ENCODE data around the gene NLRP7.

The NLRP7 gene

GRCh38 chr19:54947381-54947780 is at the start of gene NLRP7:
NLRP7 (minus strand) TSS chr19:54947530.
- TF ChIP-seq EP300 (IDR thresholded peaks at IDR 0.05; ENCODE audit: borderline replicate concordance) (no peak), YY1 (IDR thresholded peaks at IDR 0.05; ENCODE audit: low read depth) (no peak), TAF1 (IDR thresholded peaks at IDR 0.05; ENCODE audit: low read depth) (no peak), TCF12 (IDR thresholded peaks at IDR 0.05; ENCODE audit: low read depth) (no peak), TEAD4 (IDR thresholded peaks at IDR 0.05) (no peak), EGR1 (IDR thresholded peaks at IDR 0.05) (no peak), CREB1 (IDR thresholded peaks at IDR 0.05; ENCODE audit: low read depth) (no peak), NFIC (IDR thresholded peaks at IDR 0.05) (no peak), RAD21 (IDR thresholded peaks at IDR 0.05; ENCODE audit: low read depth) (no peak), ZBTB7A (IDR thresholded peaks at IDR 0.05; ENCODE audit: low read depth) (no peak)
- TF ChIP-seq, protein P1, sequence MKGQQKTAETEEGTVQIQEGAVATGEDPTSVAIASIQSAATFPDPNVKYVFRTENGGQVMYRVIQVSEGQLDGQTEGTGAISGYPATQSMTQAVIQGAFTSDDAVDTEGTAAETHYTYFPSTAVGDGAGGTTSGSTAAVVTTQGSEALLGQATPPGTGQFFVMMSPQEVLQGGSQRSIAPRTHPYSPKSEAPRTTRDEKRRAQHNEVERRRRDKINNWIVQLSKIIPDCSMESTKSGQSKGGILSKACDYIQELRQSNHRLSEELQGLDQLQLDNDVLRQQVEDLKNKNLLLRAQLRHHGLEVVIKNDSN (IDR thresholded peaks at IDR 0.05), result no peak
- TF ChIP-seq, protein P2, sequence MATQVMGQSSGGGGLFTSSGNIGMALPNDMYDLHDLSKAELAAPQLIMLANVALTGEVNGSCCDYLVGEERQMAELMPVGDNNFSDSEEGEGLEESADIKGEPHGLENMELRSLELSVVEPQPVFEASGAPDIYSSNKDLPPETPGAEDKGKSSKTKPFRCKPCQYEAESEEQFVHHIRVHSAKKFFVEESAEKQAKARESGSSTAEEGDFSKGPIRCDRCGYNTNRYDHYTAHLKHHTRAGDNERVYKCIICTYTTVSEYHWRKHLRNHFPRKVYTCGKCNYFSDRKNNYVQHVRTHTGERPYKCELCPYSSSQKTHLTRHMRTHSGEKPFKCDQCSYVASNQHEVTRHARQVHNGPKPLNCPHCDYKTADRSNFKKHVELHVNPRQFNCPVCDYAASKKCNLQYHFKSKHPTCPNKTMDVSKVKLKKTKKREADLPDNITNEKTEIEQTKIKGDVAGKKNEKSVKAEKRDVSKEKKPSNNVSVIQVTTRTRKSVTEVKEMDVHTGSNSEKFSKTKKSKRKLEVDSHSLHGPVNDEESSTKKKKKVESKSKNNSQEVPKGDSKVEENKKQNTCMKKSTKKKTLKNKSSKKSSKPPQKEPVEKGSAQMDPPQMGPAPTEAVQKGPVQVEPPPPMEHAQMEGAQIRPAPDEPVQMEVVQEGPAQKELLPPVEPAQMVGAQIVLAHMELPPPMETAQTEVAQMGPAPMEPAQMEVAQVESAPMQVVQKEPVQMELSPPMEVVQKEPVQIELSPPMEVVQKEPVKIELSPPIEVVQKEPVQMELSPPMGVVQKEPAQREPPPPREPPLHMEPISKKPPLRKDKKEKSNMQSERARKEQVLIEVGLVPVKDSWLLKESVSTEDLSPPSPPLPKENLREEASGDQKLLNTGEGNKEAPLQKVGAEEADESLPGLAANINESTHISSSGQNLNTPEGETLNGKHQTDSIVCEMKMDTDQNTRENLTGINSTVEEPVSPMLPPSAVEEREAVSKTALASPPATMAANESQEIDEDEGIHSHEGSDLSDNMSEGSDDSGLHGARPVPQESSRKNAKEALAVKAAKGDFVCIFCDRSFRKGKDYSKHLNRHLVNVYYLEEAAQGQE (IDR thresholded peaks at IDR 0.05; ENCODE audit: low read depth), result no peak

DNA sequence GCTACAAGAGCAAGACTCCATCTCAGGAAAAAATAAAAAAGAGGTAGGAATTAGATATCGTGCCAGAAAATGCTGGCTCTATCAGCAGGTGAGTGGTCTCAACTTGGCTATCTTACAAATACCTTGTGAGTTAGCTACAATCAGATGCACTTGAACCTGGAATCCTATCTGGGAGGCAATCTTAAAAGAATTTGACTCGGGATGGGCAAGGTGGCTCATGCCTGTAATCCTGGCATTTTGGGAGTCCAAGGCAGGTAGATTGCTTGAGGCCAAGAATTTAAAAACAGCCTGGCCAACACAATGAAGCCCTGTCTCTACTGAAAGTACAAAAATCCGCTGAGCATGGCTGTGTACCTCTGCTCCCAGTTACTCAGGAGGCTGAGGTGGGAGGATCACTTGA is 48.2 kb upstream of the NLRP7 start:
- no peak for TF ChIP-seq CEBPB (IDR thresholded peaks at IDR 0.05)
- no peak for TF ChIP-seq EP300 (IDR thresholded peaks at IDR 0.05; ENCODE audit: borderline replicate concordance)
- TF ChIP-seq TEAD4 (IDR thresholded peaks at IDR 0.05), result no peak
- TF ChIP-seq FOXM1 (IDR thresholded peaks at IDR 0.05; ENCODE audit: borderline replicate concordance, low read depth), result no peak
- TF ChIP-seq RAD21 (IDR thresholded peaks at IDR 0.05; ENCODE audit: low read depth), result no peak
- no peak for TF ChIP-seq ZBTB7A (IDR thresholded peaks at IDR 0.05; ENCODE audit: low read depth)
- TF ChIP-seq YY1 (IDR thresholded peaks at IDR 0.05; ENCODE audit: low read depth), result no peak

GRCh38 chr19:54969647-54970046 is 22.3 kb upstream of the NLRP7 start:
- no peak for TF ChIP-seq ZBTB7A (IDR thresholded peaks at IDR 0.05; ENCODE audit: low read depth)

- TF ChIP-seq CREB1 (IDR thresholded peaks at IDR 0.05; ENCODE audit: low read depth) (no peak), ZBTB7A (IDR thresholded peaks at IDR 0.05; ENCODE audit: low read depth) (no peak)
Observed at GRCh38 chr19:54967611-54968010, 20.3 kb upstream of the NLRP7 start.

DNA sequence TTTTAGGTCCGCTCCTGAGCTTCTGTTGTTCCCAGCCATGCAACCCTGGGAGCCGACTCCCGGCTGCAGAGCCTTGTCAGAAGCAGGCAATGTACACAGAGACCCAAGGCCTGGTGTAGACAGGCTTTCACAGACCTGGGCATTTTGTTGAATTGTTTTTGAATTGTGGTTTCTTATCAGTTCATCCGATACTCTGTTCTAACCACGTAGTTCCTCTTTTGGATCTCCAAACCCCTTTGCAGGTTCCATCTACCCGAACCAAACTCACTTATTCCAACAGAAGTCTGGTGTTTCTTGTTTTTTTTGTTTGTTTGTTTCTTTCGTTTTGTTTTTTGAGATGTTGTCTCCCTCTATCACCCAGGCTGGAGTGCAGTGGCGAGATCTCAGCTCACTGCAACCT is 12.5 kb upstream of the NLRP7 start:
- TF ChIP-seq NFIC (IDR thresholded peaks at IDR 0.05) (no peak), CEBPB (IDR thresholded peaks at IDR 0.05) (no peak), ZBTB7A (IDR thresholded peaks at IDR 0.05; ENCODE audit: low read depth) (no peak), FOXM1 (IDR thresholded peaks at IDR 0.05; ENCODE audit: borderline replicate concordance, low read depth) (no peak), TAF1 (IDR thresholded peaks at IDR 0.05; ENCODE audit: low read depth) (no peak), YY1 (IDR thresholded peaks at IDR 0.05; ENCODE audit: low read depth) (no peak), RAD21 (IDR thresholded peaks at IDR 0.05; ENCODE audit: low read depth) (no peak), TCF12 (IDR thresholded peaks at IDR 0.05; ENCODE audit: low read depth) (no peak), EGR1 (IDR thresholded peaks at IDR 0.05) (no peak), CREB1 (IDR thresholded peaks at IDR 0.05; ENCODE audit: low read depth) (no peak), EP300 (IDR thresholded peaks at IDR 0.05; ENCODE audit: borderline replicate concordance) (no peak), TEAD4 (IDR thresholded peaks at IDR 0.05) (no peak)
- TF ChIP-seq, protein P1 (IDR thresholded peaks at IDR 0.05), result no peak
- TF ChIP-seq, protein P2 (IDR thresholded peaks at IDR 0.05; ENCODE audit: low read depth), result no peak

GRCh38 chr19:54955376-54955775 is 8.0 kb upstream of the NLRP7 start:
- TF ChIP-seq YY1 (IDR thresholded peaks at IDR 0.05; ENCODE audit: low read depth) (no peak), RAD21 (IDR thresholded peaks at IDR 0.05; ENCODE audit: low read depth) (no peak), CEBPB (IDR thresholded peaks at IDR 0.05) (no peak), TCF12 (IDR thresholded peaks at IDR 0.05; ENCODE audit: low read depth) (no peak)
- TF ChIP-seq, protein P3, sequence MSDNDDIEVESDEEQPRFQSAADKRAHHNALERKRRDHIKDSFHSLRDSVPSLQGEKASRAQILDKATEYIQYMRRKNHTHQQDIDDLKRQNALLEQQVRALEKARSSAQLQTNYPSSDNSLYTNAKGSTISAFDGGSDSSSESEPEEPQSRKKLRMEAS (IDR thresholded peaks at IDR 0.05), result no peak

- TF ChIP-seq TEAD4 (IDR thresholded peaks at IDR 0.05), result no peak
- TF ChIP-seq EP300 (IDR thresholded peaks at IDR 0.05; ENCODE audit: borderline replicate concordance), result no peak
- no peak for TF ChIP-seq EGR1 (IDR thresholded peaks at IDR 0.05)
- TF ChIP-seq TCF12 (IDR thresholded peaks at IDR 0.05; ENCODE audit: low read depth), result no peak
- TF ChIP-seq, protein P2 (IDR thresholded peaks at IDR 0.05; ENCODE audit: low read depth), result no peak
- TF ChIP-seq ZBTB7A (IDR thresholded peaks at IDR 0.05; ENCODE audit: low read depth), result no peak
- TF ChIP-seq NFIC (IDR thresholded peaks at IDR 0.05), result no peak
- TF ChIP-seq YY1 (IDR thresholded peaks at IDR 0.05; ENCODE audit: low read depth), result no peak
- TF ChIP-seq, protein P1 (IDR thresholded peaks at IDR 0.05), result no peak
- TF ChIP-seq FOXM1 (IDR thresholded peaks at IDR 0.05; ENCODE audit: borderline replicate concordance, low read depth), result no peak
- TF ChIP-seq, protein P3 (IDR thresholded peaks at IDR 0.05), result no peak
- TF ChIP-seq TAF1 (IDR thresholded peaks at IDR 0.05; ENCODE audit: low read depth), result no peak
Observed at GRCh38 chr19:54952591-54953344, 5.4 kb upstream of the NLRP7 start.
